ENCODE measurements around the gene DALRD3.

DNA sequence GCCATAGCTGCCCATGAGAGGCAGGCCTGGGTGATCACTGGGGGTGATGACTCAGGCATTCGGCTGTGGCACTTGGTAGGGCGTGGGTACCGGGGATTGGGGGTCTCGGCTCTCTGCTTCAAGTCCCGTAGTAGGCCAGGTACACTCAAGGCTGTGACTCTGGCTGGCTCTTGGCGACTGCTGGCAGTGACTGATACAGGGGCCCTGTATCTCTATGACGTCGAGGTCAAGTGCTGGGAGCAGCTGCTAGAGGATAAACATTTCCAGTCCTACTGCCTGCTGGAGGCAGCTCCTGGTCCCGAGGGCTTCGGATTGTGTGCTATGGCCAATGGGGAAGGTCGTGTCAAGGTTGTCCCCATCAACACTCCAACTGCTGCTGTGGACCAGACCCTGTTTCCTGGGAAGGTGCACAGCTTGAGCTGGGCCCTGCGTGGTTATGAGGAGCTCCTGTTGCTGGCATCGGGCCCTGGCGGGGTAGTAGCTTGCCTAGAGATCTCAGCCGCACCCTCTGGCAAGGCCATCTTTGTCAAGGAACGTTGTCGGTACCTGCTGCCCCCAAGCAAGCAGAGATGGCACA, 5.9 kb downstream of the DALRD3 start:
- TF ChIP-seq, protein P1, sequence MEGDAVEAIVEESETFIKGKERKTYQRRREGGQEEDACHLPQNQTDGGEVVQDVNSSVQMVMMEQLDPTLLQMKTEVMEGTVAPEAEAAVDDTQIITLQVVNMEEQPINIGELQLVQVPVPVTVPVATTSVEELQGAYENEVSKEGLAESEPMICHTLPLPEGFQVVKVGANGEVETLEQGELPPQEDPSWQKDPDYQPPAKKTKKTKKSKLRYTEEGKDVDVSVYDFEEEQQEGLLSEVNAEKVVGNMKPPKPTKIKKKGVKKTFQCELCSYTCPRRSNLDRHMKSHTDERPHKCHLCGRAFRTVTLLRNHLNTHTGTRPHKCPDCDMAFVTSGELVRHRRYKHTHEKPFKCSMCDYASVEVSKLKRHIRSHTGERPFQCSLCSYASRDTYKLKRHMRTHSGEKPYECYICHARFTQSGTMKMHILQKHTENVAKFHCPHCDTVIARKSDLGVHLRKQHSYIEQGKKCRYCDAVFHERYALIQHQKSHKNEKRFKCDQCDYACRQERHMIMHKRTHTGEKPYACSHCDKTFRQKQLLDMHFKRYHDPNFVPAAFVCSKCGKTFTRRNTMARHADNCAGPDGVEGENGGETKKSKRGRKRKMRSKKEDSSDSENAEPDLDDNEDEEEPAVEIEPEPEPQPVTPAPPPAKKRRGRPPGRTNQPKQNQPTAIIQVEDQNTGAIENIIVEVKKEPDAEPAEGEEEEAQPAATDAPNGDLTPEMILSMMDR (IDR thresholded peaks at IDR 0.05): no peak
- no peak for TF ChIP-seq POLR2A (IDR thresholded peaks at IDR 0.05)

Data from body of pancreas (tissue), 4 donors.